Raji (cell line): ENCODE data around the gene CCDC88B.

Experiments
- POLR2A ChIP-seq: IDR thresholded peaks from 2 replicates; pipeline ENCODE4 v1.6.1; 2011; ENCODE audit warnings: low read depth, low read length, control low read depth; ENCODE audit not compliant: insufficient read depth

The CCDC88B gene

DNA sequence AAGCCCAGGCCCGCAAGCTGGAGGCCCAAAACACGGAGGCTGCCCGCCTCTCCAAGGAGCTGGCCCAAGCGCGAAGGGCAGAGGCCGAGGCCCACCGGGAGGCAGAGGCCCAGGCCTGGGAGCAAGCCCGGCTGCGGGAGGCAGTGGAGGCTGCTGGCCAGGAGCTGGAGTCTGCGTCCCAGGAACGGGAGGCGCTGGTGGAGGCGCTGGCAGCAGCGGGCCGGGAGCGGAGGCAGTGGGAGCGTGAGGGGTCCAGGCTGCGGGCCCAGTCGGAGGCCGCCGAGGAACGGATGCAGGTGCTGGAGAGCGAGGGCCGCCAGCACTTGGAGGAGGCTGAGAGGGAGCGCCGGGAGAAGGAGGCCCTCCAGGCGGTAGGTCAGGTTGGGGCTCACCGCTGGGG lies 4.8 kb downstream of the CCDC88B start:
- no peak for TF ChIP-seq POLR2A

DNA sequence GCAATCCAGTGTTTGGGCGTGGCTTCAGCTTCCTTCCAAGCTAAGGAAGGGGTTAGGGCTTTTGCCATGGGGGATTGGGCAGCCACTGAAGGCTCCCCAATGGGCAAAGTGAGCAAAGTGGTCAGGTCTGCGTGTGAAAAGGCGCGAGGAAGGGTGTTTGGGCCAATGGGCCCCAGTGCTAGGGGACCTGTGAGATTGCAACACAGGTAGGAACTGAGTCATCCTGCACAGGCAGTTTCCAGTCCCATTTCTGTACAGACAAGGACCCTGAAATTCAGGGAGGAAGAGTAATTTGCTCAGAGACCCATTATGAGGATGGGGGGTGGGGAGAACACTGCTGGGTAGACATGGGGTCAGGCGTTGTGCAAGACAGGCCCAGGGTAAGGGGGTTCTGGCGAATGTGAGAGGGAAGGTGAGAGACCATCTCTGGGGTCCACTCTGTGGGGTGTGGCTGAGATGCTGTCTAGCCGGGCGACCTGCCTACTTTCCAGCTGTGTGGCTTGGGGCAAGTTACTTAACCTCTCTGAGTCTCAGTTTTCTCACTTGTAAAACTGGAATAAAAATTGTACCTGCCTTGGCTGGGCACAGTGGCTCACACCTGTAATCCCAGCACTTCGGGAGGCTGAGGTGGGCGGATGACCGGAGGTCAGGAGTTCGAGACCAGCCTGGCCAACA lies 7.3 kb downstream of the CCDC88B start:
- TF ChIP-seq POLR2A = no peak

DNA sequence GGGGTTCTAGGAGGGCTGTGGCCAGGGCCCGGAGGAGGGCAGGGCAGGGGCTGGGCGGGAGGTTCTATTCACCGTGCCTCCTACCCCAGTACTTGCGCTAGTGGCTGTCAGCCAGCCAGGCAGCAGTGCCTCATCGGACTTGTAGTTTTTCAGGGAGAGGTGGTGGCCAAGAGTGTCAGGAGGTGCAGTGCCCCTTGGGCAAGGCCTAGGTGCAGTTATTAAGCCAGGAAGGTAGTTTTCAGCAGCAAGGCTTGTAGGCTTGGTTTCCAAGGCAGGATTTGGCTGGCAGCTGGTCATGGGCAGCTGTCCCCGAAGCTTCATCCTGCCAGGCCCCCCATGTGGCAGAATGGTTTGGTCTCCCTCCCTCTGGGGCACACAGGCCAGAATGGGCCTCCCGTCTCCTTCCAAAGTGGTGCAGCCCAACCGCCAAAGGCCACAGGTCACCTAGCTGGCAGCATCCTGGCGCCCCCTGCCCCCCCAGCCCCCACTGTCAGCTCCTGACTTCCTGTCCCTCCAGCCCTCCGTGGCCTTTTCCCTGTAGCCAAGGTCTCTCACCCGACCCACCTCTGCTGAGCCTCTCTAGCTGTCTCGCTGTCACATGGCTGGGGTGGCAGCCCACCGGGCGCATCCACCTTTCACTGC lies 8.5 kb downstream of the CCDC88B start:
- no peak for TF ChIP-seq POLR2A

DNA sequence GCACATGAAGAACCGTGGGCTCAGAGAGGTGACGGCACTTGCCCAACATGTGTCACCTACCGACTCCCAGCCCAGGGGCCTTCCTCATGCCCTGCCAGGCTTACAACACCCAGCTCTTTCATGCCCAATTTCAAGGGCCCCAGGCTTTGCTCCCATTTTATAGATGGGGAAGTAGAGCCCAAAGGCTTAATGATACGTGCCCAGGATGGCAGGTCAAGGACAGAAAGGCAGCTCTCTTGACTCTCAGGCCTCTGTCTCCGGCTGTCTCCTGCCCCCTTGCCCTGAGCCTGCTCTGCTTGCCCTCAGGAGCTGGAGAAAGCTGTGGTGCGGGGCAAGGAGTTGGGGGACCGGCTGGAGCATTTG lies 9.0 kb downstream of the CCDC88B start:
- TF ChIP-seq POLR2A = no peak

GRCh38 chr11:64349404-64349803 lies 9.4 kb downstream of the CCDC88B start:
- no peak for TF ChIP-seq POLR2A

DNA sequence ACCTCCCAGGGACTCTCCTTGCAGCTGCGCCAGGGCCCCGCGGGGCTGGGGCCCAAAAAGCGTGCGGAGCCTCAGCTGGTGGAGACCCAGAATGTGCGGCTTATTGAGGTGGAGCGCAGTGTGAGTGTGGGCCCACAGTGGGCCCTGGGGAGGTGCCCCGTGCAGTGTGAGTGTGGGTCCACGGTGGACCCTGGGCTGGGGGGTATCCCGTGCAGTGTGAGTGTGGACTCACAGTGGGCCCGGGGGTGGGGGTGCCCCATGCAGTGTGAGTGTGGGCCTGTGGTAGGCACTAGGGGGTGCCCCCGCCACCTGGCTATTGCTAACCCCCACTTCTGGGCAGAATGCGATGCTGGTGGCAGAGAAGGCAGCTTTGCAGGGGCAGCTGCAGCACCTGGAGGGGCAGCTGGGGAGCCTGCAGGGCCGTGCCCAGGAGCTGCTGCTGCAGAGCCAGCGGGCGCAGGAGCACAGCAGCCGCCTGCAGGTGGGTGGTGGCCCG lies 11.2 kb downstream of the CCDC88B start:
- no peak for TF ChIP-seq POLR2A

- no peak for TF ChIP-seq POLR2A
These were observed 12.3 kb downstream of the CCDC88B start for GRCh38 chr11:64352099-64352994.

DNA sequence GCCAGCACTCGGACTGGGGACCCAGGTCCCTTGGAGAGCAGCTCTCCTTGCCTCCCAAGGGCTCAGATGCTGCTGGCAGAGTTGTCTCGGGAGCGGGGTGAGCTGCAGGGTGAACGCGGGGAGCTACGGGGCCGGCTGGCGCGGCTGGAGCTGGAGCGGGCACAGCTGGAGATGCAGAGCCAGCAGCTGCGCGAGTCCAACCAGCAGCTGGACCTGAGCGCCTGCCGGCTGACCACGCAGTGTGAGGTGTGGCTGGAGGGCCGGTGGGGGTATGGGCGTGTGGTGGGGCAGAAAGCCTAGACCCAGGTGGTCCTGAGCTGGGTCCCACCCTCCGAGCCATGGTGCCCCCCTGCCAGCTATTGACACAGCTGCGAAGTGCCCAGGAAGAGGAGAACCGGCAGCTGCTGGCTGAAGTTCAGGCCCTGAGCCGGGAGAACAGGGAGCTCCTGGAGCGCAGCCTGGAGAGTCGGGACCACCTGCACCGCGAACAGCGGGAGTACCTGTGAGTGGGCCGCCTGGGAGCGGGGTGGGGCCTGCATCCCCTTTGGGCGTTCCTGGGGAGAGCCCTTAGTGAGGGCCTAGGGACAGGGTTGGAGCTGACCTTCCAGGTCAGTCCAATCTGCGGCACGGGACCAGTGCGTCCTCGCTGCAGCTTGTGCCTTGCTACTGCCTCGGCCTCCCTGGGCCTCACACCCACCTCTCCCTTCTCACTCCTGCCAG lies 13.2 kb downstream of the CCDC88B start:
- no peak for TF ChIP-seq POLR2A

GRCh38 chr11:64353715-64354506 lies 13.9 kb downstream of the CCDC88B start:
- no peak for TF ChIP-seq POLR2A

DNA sequence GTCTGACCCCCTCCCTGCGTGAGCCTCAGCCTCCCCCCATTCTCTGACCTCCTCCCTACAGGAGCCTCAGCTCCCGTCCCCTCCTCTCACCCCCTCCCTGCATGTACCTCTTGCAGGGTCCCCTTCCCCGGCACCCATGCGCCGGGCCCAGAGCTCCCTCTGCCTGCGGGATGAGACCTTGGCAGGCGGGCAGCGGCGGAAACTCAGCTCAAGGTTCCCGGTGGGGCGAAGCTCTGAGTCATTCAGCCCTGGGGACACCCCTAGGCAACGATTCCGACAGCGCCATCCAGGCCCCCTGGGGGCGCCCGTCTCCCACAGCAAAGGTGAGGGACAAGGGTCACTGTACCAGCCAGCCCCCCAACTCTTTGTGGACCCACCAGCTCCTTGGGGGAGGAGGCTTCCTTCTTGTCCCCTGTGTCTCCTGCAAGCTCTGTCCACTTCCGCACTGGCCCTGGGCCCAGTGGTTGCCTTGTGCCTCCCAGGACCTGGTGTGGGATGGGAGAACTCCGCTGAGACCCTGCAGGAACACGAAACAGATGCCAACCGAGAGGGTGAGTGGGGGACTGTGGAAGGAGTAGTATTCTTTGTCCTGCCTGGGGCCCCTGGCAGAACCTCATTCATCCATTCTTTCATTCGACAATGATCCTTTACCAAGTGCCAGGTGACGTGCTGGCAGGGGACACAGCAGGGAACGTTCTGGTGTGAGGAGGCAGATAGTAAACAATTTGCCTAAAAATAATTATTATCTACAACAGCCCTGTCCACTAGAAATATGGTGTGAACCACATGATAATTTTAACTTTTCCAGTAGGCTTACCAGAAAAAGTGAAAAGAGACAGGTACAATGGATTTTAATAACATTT lies 15.3 kb downstream of the CCDC88B start:
- TF ChIP-seq POLR2A = no peak

- no peak for TF ChIP-seq POLR2A
These were observed 16.8 kb downstream of the CCDC88B start for GRCh38 chr11:64356498-64357411.

DNA sequence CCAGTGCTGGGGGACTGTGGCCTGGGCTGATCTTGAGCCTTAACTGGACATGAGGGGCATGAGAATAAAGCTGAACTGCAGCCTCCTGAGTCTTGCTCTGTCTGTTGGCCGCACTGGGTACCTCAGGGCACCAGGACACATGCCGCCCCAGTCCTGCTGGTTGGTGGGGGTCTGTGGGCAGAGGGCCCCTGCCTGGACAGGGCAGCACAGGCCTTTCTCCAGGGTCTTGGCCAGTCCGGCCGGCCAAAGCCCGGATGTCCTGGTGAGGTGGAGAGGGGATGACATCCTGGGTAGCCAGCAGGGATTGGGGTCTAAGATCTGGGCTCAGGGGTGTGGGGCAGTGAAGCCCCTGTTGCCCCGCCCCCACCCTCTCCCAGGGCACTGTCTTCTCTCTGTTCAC lies 17.4 kb downstream of the CCDC88B start:
- no peak for TF ChIP-seq POLR2A
